GM18498 (cell line): ENCODE measurements around the gene CBR3.

Experiments
- ATAC-seq: cut with Tn5 transposase; IDR thresholded peaks from one replicate; pipeline ENCODE4 v1.9.1; 2021; ENCODE audit warnings: mild to moderate bottlenecking, moderate library complexity; ENCODE audit not compliant: unreplicated experiment

The CBR3 gene

DNA sequence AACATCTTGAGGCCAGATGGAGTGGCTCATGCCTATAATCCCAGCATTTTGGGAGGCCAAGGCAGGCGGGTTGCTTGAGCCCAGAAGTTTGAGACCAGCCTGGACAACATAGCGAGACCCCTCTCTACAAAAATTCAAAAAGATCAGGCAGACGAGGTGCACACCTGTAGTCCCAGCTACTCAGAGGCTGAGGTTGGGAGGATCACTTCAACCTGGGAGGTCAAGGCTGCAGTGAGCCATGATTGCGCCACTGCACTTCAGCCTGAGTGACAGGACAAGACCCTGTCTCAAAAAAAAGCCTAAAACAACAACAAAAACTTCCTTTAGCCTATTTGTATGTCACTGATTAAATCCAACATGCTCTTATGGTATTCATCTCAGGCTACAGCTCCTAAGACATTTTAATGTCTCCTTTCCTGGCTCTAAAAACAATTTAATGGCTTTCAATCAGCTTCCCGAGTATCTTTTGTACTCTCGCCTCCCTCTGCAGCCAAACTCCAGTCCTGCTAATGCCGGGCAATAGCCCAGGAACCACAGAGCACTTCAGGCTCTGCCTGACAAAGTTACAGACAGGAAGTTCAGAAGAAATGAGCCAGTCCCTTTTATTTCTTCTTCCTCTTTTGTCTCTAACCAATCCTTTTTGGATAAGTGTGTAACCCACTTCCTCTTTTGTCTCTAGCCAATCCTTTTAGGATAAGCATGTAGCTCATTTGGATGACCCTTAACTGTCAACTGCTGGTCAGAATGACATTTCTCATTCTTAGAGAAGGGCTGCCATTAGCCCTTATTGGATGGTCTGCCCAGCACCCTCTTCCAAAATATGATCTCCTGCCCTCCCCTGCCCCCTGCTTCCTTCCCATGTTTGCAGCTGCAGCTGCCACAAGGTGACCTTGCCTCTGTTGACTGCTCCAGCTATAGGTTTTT, 15.2 kb downstream of the CBR3 start:
- peak; percentile 50 for ATAC-seq

DNA sequence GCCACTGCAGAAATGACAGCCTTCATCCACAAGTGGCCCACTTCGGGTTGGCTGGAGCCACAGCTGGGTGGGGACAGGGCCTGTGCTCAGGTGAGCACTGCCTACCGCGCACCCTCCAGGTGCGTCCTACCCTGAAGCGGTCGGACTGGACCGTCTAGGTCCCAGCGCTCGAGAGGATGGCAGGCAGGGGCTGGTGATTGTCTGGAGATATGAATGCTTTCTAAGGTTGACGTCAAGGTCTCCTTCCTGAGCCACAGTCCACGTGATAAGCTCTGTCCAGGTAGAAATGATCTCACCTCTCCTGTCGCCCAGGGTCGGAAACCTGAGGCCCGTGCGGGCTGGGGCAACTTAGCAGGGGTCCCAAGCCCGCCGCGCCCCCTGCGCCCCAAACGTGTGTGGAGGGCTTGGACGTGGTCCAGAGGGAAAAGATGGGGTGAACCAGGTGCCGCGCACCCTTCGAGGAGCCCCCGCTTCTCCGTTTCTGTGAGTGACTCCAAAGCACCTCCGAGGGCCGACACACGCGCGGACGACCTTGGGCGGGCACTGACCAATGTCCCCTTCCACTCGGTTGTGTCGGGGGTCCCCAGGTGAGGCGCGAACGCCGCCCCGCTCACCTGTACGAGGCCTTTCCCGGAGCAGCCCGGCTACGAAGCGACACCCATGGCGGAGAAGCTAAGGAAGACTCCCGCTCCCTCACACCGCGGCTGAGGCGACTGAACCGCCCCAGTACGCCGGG, 20.9 kb downstream of the CBR3 start:
- no peak for ATAC-seq

DNA sequence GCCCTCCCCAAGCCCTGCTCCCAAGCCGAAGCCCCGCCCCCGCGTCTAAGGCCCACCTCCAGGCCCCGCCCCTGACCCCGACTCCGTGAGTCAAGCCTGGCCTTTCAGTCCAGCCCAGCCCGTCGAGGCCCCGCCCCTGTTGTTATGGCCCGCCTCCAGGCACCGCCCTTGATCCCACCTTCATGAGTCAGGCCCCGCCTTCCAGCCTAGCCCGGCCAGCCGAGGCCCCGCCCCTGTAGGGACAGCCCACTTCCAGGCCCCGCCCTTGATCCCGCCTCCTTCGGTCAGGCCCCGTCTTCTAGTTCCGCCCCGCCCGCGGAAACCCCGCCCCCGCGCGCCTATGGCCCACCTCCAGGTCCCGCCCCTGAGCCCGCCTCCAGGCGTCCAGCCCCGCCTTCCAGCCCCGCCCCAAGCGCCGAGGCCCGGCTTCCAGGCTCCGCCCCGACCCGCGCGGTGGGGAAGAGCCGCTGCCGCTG, 21.5 kb downstream of the CBR3 start:
- ATAC-seq: peak; percentile 91

DNA sequence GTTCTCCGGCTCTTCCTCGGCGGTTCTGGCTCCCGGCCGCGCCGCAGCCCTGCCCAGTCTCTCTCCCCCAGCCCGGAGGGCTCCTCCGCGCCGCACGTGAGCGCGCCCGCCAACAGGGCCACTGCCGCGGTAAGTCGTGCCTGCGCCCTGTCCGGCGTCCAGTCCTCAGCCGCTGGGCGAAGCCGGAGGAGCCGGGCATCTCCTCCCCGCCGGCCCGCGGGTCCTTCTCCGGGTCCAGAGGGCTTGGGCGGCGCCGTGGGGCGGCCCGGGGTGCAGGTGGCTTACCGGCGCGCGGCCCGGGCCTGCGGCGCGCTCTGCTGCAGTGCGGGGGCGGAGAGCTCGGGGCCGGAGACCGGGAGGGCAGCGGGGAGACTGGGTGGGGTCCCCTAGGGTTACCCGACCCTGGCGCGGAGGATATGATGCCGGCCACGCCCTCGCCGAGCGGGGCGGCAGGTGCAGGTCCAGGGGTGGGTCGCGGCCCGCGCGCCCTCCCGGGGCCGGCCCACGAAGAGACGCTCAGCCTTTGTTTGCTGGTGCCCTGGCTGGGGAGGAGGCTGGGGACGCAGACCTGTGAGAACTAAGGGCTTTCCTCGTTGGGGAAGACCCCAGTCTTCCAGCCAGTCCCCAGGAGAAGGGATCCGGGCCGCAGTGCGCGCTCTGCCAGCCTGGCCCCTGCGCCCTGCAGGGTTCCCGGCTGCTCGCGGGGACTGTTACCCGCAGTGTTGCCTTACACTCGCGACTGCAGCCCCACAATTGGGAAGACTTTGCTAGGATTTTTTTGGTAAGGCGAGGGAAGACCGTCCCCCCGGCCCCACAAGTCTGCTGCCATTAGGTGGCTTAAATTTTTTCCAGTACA, 22.2 kb downstream of the CBR3 start, which contains the start of gene DOP1B:
TSS of gene DOP1B (plus strand) at position 10 of the 856 bp plus-strand sequence. CDS start 7,910 bp downstream, outside the sequence.
- ATAC-seq: peak; percentile 16

DNA sequence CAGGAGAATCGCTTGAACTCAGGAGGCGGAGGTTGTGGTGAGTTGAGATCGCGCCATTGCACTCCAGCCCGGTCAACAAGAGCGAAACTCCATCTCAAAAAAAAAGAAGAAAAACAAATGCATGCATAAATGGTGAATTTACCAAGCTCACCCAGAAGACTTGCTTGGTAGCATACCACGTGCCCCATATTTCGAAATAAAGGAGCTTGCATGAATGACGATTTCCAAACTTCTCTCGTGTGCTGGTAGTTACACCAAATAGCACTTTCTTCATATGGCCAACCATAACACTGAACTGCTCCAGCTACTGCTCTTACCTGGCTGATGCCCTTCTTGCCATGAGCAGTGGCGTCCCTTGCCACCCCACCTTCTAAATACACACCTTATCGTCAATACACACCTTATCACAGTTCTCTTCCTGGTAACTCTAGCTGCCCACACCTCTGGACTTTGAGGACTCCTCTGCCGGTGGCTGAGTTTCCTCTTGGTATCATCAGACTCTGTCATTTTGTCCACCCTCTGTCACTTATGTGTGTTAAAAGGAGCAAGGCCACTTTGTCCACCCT, 24.6 kb downstream of the CBR3 start:
- ATAC-seq: no peak

DNA sequence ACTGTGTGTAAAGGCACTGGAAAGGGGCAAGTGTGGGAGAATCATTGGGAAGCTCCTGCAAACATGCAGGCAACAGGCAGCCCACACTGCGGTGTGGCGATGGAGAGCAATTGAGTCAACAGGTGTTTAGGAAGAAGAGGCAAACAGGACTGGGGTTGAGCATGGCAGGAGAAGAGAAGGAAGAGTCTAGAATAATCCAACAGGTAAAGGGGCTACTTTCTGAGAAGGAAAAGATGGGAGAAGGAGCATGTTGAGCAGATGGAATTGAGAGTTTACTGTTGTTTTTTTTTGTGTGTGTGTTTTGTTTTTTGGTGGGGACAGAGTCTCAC, 25.9 kb downstream of the CBR3 start:
- no peak for ATAC-seq

DNA sequence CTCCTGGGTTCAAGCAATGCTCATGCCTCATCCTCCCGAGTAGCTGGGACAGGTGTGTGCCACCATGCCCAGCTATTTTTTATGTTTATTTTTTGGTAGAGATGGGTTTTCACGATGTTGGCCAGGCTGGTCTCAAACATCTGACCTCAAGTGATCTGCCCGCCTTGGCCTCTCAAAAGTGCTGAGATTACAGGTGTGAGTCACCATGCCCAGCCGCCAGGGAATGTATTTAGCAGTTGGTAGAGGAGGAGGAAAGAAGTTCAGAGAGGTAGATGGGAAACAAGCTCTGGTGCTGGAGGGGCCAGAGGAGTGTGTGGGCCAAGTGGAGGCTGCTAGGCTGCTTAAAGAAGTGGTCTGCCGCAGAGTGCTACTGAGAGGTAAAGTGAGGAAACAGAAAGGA, 27.8 kb downstream of the CBR3 start:
- no peak for ATAC-seq

DNA sequence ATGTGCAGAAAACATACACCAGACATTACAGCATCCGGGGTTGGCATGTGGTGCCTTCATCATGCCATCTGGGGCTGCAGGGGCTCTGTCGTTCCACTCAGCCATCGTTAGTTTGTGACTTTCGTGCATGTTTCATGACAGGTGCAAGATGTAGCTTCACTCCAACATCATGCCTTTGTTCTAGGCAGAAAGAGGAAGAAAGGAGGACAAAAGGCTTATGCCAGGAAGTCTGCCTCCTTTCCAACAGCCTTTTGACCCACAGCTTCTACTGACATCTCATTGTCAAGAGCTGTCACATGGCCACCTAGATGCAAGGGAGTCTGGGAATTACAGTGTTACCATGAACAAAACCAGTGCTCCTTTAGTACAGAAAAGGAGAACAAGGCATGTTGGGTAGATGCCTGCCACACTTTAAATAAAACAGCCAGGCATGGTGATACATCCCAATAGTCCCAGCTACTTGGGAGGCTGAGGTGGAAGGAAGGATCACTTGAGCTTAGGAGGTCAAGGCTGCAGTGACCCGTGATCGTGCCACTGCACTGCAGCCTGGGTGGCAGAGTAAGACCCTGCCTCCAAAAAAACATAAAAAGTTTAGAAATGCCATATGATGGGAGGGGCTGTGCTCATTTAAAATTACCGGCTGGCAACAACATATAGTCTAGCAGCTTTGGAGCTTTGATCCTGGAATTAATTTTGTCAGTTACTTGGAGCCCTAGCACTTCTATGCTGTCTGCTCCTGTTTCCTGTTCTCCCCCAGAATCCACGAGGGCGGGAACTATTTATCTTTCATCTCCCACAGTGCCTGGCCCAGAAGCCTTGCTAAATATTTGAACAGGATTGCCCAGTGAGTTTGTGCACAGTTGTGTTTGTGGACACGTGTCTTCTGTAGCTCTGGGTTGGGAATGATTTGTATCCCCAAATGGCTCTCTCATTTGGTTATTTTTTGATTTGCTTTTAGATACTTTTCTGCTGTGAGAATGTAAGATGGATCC, 29.2 kb downstream of the CBR3 start:
- no peak for ATAC-seq

DNA sequence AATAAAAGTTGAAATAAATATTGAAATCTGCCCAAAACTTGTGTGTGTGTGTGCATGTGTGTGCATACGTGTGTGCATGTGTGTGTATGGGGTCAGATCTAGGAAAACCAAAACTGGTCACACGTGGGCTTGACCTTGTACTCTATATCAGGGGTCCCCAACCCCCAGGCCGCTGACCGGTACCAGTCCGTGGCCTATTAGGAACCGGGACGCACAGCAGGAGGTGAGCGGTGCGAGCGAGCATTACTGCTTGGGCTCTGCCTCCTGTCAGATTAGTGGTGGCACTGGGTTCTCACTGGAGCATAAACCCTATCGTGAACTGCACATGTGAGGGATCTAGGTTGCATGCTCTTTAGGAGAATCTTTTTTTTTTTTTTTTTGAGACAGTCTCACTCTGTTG, 30.5 kb downstream of the CBR3 start:
- no peak for ATAC-seq

DNA sequence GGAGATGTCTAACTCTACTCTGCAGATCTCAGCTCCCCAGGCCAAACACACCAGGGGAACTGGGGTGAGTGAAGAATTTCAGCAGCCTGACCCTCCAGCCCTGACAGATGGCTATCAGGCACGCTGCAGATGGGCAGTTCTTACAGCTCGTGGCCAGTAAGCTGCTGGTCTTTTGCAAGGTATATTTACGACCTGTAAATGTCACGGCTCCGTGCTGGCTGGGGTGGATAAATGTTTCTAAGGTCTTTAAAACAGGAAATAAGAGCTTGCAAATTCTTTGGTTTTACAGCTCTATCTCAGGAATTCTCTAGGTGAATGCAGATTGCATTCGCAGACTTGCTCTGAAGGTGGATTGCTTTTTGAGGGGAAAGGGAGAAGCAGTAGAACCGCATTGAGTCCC, 31.8 kb downstream of the CBR3 start:
- ATAC-seq: no peak

DNA sequence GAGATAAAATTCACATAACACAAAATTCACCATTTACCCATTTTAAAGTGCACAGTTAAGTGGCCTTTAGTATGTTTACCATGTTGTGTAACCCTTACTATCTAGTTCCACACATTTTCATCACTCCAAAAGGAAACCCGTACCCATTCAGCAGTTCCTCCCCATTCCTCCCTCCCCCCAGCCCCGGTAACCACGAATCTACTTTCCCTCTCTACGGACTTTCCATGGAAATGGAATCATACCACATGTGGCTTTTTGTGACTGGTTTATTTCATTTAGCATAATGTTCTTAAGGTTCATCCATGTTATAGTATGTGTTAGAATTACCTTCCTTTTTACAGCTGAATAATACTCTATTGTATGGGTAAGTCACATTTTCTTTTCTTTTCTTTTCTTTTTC, 32.7 kb downstream of the CBR3 start:
- ATAC-seq: no peak

DNA sequence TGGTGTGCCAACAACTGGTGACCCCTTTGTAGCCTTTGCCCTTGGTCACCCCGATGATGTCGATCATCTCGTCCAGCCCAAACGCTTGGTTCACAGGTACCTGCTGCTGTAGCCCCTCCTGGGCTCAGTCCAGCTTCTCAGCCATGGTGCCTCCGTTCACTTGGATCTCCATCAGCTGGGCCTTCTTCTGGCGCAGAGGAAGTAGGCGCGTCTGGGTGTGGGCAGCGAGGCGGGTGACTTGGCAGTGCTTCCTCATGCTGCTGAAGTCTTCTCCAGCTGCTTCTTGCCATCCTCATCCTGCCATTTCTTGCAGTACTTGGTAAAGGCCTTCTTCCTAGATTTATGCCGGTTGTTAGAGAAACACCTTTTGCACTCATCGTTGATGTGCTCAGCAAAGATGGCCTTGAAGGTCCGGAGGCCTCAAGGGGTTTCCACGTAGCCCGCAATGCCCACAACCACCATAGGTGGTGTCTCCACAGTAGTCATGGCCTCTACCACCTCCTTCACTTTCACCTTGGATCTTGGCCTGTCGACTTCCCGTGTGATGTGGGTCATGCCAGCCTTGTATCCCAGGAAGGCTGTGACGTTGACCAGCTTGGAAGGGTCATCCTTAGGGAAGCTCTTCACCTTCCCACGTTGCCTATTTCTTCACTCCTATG, 34.7 kb downstream of the CBR3 start:
- ATAC-seq: no peak

DNA sequence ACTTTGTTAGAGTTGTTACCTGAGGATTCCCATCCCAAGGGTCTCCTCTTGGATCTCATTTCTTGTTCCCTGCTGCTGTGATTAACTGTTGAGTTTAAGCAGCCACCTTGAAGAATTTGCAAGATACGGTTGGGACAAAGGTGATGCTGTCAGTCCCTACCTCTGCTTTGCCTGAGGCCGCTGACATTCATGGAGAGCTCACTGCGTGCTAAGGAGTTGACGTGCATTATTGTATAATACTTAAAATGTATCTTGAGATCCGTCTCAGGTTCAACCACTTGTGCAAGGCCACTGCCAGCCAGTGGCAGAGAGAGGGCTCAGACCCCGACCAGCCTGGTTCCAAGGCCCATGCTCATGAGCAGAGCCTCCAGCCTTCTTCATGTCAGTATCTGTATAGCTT, 35.9 kb downstream of the CBR3 start:
- no peak for ATAC-seq

DNA sequence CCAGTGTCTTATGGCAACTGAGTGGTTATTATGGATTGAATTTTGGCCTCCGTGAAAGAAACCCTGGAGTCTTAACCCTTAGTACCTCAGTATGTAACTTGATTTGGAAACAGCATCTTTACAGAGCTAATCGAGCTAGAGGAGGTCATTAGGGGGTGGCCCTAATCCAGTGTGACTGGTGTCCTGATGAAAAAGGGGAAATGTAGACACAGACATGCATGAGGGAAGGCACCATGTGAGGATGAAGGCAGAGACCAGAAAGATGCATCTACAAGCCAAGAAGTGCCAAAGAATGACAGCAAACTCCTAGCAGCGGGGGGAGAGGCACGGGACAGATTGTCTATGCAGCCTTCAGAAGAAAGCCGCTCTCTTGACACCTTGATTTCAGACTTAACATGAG, 36.5 kb downstream of the CBR3 start:
- ATAC-seq: no peak

DNA sequence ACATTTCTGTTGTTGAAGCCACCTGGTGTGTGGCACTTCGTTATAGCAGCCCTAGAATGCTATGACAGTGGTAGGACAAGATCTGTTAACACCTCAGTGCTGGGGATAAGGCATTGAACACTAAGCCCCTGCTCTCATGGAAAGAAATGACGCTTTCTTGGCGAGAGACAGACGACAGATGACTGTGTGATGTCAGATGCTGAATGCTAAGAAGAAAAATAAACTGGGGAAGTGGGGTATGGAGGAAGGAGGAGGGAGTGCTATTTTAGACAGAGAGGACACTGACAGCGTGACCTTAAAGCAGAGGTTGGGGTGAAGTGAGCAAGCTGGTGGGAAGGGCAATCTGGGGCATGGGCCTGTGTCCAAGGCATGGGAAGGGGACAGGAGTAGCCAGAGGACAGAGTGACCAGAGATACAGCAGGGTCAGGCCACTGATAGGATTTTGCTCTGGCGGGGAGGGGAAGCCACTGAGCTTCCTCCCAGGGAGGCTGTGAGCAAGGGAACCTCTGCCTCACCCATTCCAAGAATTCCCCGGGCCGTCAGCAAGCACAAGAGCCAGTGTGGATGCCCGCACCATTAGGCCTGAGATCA, 37.0 kb downstream of the CBR3 start:
- no peak for ATAC-seq

DNA sequence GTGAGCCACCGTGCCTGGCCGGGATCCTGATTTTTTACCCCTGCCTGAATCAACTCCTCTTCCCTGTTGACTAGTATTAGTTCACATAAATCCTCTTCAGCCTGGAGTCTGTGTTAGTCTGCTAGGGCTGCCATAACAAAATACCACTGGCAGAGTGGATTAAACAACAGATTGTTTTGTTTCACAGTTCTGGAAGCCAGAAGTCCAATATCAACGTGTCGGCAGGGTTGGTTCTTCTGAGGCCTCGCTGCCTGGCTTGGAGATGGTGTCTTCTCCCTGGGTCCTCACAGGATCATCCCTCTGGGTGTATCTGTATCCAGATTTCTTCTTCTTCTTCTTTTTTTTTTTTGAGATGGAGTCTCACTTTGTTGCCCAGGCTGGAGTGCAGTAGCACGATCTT, 39.9 kb downstream of the CBR3 start:
- no peak for ATAC-seq

DNA sequence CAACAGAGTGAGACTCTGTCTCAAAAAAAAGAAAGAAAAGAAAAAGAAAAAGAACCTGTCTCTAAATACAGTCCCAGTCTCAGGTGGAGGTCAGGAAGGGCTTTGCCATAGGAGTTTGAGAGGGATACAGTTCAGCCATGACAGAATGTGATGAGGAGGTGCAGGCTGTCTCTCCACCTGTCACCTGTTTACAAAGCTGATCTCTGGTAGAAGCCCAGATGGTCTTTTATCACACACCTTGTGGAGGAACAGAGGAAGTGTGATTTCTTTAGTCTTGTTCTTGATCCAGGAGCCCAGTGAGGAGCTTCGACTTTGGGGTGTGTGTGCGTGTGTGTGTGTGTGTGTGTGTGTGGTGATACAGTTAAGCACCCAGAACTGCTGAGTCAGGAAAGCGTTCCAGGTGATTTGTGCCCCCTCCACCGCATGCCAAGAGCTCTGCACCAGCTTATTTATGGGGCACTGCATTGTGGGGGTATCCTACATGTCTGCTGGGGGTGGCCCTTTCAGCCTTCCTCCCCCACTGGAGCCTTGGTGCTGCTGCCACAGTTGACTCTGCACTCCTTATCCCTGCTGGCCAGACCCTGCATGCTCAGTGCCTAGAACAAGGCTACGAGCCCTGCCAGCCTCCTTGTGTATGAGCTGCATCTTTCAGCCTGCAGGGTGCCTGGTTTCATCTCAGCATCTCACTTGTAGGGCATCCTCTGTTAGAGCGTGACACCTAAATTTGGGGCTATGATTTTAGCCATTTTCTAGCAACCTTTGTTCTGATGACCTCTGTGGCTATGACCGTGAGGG, 41.1 kb downstream of the CBR3 start:
- no peak for ATAC-seq

DNA sequence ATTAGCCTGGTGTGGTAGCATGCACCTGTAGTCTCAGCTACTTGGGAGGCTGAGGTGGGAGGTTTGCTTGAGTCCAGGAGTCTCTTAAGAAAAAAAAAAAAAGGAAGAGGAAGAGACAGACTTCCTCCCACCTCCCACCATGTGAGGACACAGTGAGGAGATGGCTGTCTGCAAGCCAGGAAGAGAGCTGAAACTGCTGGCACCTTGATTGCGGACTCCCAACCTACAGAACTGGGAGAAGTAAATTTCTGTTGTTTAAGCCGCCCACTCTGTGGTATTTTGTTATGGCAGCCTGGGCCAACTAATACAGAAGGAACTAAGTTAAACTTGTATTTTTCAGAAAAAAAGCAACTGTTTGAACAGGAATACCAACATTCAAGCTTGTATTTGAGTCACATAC, 43.5 kb downstream of the CBR3 start:
- ATAC-seq: no peak
